CD4-positive, alpha-beta T cell treated with Interleukin-1 beta for 1 hour (primary cell): Measurements from ENCODE around the gene TAX1BP3.
"Not testable (repeated sequence)": the region's sequence is repeated elsewhere in the genome, so short reads cannot be mapped to it uniquely, and the experiment has no call there.

ENCODE experiments used
- DNase-seq, 2 donors: peaks; one replicate each; pipeline ENCODE4 v3.0.0-alpha.2; 2020 to 2022

The TAX1BP3 gene, protein sequence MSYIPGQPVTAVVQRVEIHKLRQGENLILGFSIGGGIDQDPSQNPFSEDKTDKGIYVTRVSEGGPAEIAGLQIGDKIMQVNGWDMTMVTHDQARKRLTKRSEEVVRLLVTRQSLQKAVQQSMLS

DNA sequence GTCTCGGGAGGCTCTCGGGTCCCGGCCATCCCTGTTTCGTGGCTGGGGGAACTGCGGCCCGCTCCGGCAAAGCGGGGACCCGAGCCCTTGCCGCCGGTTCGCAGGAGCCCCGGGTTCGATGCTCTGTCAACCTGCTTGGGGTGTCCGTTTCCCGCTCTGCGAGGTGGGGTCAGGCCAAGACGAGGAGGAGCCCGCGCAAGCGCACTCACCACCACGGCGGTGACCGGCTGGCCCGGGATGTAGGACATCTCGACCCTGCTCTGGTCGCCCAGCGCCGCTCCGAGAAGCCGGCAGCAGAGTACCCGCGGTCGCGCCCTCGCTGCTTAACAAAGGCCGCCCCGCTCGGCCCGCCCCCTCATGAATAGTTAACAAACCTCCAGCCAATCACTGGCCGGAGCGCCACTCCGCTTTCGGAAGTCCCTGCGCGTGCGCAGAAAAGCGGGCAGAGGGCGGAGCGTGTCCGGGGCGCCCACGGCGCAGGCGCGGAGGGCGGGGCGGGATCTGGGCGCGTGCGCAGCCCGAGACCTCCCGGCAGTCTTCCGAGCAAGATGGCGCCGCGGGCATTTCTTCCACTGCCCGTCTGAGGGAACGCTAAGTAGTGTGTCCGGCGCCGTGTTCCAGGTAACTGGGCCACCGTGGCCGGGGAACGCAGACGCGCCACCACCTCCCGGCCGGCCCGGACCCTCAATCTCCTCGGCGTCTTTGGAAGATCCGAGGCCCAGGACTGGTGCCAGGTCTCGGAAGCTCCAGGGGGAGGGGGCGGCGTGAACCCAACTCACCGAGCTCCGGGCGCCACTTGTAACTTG is at the start of gene TAX1BP3, which contains the start of gene EMC6:
Gene TAX1BP3 (minus strand): TSS at position 300 of the 806 bp plus-strand sequence. CDS start 52 bp downstream, at position 248.
Gene EMC6 (plus strand): TSS at position 534 of the 806 bp plus-strand sequence. CDS start 335 bp downstream, outside the sequence.
- DNase-seq = peak; percentile 97 to 99

DNA sequence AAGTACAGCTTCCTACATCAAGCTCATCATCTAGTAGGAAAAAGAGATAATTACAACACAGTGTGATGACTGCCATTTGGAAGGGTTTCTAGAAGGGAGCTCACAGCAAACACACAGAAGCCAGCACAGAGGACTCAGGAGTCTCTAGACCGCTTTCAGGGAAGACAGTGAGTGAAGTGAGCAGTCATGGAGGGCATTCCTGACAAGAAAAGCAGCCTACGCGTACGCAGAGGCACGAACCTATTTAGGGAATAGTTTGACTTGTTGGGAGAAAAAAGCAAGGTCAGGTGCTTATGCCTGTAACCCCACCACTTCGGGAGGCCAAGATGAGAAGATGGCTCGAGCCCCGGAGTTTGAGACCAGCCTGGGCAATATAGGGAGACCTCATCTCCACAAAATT is 46.9 kb upstream of the TAX1BP3 start:
- DNase-seq = no peak

DNA sequence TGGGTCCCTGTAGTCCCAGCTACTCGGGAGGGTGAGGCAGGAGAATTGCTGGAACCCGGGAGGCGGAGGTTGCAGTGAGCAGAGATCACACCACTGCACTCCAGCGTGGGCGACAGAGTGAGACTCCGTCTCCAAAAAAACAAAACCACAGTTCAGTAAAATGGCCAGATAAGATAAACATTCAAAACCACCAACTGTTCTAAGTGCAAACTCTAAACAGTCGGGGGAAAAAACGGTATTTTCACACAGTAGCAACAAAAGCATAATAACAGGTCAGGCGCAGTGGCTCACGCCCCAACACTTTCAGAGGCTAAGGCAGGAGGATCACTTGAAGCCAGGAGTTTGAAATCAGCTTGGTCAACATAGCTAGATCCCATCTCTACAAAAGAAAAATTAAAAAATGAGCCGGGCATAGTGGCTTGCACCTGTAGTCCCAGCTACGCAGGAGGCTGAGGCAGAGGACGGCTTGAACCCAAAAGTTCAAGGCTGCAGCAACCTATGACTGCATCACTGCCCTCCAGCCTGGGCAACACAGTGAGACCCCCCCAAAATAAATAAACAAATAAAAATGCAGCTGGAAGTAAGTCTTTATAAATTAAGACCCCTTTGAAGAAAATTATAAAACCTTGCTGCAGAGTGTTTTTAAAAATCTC is 44.6 kb upstream of the TAX1BP3 start:
- no peak for DNase-seq

DNA sequence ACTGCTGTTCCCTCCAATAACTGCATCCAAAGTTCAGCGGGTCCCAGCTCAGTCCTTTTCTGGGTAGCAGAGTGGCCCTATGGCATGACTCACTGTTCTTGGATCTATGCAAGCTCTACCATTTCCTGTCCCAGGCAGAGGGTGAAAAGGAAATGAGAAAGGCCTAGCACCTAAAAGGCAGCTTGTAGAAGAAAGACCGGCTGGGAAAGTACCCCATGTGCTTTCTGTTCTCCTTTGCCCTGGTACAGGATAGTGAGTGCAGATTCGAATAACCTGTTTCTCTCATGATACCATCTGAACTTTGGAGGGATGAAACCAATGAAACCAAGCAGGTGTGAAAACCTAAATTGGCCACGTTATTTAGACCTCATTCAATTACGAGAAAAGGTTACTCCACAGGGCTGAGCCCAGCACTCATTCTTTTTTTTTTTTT is 42.6 kb upstream of the TAX1BP3 start:
- peak; percentile 82 to 88 for DNase-seq

DNA sequence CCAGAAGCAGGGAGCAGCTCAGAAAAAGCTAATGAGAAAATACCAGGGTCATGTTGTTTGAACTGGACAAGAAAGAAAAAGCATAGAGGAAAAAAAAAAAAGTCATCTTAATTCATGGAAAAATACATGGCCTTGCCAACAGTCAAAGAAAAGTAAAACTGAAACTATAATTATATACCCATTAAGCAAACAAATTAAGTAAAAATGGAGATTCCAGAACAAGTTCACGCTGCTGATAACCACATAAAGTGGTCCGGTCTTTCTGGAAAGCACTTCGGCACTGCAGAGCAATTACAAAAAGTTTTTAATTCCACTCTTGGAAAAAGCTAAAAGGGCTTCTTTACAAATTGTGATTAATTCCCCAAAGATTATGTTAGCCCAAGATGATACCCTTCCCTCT is 40.0 kb upstream of the TAX1BP3 start:
- no peak for DNase-seq

DNA sequence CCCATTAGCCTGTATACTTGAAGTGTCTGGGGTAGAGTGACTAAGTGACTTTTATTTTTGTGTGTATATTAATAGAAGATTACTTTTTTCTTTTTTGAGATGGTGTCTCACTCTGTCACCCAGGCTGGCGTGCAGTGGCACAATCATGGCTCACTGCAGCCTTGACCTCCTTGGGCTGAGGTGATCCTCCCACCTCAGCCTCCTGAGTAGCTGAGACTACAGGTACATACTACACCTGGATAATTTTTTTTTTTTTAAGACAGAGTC is 37.3 kb upstream of the TAX1BP3 start:
- DNase-seq = not testable (repeated sequence)

DNA sequence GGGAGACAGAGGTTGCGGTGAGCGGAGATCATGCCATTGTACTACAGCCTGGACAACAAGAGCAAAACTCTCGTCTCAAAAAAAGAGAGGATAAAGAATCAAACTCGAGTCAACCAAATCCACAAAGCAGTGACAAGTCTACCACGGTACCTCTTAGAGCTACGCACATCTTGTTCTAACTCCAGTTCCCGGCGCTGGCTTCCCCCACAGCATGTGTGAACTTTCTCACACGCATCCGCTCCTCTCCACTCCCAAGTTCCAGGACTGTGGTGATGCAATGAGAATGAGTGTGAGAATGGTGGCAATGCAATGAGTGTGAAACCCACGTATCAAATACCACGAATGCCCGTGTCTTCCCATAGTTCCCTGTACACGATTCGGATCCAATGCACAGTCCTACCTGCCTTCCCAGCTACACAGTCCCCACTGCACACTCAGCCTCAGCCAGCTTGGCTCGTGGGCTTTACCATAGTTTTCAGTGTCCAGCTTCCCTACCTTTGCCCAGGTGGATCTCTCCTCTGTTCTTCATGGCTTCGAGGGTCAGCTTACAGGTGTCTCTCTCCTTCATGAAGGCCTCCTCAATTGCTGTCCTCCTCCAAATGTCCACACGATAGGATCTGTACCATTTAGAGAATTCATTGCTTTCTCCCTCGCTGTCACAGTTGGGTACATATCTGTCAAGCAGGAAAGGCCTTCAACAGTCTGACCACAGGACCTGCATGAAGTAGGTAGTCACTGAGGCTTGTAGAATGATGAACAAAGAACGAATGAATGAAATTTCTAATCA is 36.7 kb upstream of the TAX1BP3 start:
- no peak for DNase-seq

DNA sequence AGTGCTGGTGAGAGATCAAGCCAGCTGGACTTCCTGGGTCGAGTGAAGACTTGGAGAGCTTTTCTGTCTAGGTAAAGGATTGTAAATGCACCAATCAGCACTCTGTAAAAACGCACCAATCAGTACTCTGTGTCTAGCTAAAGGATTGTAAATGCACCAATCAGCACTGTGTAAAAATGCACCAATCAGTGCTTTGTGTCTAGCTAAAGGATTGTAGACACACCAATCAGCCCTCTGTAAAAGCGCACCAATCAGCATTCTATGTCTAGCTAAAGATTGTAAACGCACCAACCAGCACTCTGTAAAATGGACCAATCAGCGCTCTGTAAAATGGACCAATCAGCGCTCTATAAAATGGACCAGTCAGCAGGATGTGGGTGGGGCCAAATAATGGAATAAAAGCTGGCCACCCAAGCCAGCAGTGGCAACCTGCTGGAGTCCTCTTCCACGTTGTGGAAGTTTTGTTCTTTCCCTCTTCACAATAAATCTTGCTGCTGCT is 33.7 kb upstream of the TAX1BP3 start:
- DNase-seq = not testable (repeated sequence)

DNA sequence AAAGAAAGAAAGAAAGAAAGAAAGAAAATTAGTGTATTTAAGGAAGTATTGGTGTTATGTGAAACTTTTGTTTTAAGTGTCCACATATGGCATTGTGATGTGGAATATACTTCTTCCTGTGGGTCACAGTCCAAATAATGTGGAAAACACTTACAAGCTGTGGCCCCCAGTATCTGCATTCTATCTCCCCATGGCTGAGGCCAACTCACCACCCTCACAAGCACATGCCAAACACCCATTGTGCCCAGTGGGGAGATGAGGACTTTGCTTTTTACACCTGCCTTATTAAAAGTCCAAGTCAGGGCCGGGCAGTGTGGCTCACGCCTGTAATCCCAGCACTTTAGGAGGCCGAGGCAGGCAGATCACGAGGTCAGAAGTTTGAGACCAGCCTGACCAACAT is 31.6 kb upstream of the TAX1BP3 start:
- no peak for DNase-seq

DNA sequence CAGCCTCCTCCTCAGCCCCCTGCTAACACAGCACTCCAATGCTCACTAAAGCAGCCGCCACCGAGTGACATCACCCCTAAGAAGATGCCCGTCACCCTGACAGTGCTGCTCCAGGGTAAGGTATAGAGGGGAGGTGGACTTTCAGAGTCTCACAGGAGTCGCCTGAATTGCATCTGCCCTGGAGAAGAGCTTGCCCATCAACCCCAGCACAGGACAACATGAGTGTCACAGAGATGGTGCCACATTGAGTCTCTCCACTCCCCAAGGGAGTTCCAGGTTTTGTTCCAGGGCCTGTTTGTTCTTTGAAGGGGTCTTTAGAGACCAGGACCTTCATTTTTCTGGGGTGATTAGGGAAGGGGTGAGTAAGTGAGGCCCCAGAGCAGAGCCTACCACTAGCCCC is 29.8 kb upstream of the TAX1BP3 start:
- DNase-seq = no peak

DNA sequence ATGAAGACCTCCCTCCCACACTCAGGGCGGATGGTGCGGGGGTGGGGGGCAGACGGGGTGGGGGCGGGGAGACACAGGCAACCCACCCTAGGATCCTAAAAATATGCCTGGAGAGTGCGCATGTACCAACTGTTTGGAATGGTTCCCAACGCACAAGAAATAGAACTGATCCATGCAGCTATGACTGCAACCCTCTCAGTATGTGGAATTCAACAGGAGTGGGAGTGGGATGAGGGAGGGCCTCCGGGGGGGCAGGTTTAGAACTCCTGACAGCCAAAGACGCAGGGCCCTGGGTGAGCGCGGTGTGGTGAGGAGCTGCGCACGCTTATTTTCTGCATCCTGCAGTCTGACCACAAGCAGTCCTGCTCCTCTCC is 28.7 kb upstream of the TAX1BP3 start:
- no peak for DNase-seq

DNA sequence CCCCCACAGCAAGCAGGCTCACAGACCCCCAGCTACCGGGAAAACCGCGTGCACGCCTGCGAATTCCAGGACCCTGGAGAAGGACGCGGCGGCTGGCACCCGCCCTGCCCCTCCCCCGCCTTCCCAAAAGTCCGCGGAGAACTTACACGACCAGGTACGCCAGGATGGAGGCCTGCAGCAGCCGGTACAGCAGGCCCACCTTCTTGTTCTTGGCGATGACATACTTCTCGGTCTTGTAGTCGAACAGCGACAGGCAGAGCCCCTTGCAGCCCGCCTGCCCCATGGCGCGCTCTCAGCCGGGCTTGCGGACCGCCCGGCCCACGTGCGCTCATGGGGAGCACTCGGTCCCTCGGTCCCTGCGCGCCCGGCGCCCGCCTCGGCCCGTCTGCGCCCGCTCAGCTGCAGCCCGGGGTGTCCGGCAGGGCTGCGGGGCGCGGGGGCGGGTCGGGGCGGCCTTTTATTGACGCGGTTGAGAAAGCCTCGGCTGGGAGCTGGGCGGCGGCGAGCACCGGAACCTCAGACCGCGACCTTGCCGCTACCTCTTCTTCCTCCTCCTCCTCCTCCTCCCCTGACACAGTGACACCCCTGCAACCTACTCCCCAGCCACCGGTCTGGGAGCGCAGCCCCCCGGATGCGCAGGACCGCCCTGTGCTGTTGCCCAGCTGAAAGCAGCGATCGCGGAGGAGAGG is 27.5 kb upstream of the TAX1BP3 start, which contains the start of gene P2RX5:
Gene P2RX5 (minus strand): TSS at position 433 of the 689 bp plus-strand sequence. CDS start 150 bp downstream, at position 283.
- peak; percentile 50 to 63 for DNase-seq

DNA sequence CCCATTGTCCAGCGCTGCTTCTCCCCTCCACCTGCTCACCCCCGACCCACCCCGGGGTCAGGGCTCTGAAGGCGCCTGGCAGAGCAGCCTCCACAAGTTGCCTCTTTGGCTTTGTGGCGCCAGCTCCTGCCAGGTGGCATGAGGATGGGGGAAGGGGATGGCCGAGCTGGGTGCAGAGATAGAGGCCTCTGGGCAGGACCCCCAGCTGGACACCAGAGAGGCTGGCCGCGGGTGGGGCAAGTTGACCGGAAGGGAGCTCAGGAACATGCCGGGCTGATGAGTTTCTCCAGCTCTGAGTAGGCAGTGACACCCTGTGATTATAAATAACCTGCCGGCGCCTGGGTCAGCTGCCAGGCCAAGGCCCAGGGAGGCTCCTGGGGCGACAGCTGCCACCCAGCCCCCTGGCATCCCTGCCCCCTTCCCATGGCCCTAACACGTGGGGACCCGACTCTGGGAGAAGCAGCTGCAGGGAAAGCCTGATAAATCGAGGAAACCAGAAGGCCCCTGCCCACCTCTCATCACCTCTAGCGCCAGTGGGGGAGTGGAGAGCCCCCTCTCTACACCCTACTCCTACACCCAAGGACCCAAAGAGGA is 26.8 kb upstream of the TAX1BP3 start:
- no peak for DNase-seq

DNA sequence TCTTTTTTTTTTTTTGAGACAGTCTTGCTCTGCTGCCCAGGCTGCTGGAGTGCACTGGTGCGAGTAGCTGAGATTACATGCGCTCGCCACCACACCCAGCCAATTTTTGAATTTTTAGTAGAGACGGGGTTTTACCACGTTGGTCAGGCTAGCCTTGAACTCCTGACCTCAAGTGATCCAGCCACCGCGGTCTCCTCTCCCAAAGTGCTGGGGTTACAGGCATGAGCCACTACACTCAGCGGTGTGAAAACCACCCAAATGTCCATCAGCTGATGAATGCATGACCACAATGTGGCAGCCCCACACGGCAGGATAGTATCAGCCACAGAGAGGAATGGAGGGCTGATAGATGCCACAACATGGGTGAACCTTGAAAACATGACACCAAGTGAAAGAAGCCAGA is 25.5 kb upstream of the TAX1BP3 start:
- peak; percentile 41 to 61 for DNase-seq

DNA sequence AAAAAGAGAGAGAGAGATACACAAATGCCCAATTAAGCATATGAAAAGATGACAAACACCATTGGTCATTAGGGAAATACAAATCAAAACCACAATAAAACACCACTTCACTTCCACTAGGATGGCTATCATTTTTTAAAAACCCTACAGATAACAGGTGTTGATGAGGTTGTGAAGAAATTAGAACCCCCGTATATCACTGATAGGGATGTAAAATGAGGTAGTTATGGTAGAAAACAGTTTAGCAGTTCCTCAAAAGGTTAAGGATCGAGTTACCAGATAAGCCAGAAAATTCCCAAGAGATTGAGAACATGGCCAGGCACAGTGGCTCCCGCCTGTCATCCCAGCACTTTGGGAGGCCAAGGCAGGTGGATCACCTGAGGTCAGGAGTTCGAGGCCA is 24.8 kb upstream of the TAX1BP3 start:
- no peak for DNase-seq

DNA sequence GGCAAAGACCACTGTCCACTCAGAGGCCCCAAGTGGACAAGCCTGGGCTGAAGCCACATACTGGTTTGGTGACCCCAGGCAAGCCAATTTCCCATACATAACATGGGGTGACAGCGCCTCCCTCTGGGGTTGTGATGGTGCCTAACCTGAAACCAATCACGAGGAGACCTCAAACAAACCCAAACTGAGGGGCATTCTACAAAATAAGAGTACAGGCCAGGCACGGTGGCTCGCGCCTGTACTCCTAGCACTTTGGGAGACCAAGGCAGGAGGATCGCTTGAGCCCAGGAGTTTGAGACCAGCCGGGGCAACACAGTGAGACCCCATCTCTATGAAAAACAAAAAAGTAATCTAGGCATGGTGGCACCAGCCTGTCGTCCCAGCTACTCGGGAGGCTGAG is 24.0 kb upstream of the TAX1BP3 start:
- DNase-seq = no peak

DNA sequence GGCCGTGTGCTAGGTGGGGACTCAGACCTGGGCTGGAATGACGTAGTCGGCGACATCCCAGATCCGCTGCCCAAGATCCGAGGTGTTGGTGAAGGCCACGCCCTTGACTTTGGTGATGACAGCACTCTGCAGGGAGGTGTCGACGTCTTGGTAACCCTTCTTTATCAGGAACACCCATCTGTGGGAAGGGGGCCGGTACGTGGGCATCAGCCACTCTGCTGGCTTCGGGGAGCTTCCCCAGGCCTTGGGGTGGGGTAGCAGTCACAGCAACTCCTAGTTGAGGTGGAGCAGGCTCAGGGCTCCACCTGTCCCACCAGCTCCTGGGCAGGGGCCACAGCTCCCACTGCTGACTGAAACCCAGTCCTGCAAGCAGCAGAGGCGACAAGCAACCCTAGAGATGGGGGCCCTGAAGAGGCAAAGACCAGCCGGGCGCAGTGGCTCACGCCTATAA is 23.3 kb upstream of the TAX1BP3 start:
- DNase-seq = no peak

DNA sequence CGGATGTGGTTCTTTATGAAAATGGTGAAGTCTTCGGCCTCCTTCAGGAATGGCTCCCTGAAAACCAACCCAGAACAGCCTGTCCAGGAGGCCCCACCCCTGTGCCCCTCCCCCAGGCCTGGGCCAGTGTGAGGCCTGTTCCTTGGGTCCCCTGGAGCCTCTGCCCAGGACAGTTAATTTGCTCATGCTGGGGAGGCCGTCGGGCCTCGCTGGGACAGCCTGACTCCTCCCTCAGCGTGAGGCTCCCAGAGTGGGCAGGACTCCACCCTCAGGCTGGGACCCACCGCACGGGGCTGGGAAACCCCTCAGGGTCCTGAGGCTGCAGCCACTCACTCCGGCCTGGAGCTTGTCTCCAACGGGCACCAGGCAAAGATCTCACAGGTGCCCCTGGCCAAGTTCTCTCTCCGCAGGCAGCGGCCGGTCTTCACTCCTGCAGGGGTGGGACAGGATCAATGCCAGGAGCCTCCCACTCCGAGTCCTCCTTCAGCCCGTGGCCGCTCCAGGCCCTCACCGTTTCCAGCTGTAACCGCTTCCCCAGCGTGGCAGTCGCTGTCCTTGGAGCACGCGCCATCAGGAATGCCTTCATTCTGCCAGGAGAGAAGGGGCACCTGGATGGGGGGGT is 21.8 kb upstream of the TAX1BP3 start:
- DNase-seq = no peak

DNA sequence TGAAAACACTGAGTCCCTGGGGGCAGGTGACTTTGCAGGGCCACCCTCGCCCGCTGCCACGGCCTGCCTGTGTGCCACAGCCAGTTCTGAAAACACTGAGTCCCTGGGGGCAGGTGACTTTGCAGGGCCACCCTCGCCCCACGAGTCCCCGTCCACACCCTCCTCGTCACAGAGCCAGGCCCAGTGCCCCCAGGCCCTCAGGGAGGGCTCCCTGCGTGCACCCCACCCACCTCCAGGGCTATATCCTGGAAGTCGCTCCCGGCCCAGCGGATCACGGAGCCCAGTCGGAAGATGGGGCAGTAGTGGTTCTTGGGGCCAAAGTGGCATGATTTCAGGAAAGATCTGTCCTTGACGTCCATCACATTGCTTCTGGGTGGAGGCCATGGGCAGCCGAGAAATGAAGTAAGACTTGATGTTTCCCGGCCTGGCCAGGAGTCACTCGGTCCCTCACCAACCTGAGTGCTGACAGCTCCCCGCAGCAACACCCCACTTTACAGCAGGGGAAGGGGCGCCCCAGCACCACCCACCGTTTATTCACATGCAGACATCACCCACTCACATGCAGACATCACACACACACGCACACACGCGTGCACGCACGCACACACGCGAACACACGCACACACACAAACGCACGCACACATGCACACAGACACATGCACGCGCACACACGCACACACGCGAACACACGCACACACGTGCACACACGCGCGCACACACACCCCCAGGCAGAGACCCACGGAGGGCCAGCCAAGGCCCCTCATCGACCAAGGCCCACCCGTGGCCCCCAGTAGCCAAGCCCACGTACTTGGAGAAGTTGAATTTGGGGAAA is 21.1 kb upstream of the TAX1BP3 start:
- DNase-seq = no peak

DNA sequence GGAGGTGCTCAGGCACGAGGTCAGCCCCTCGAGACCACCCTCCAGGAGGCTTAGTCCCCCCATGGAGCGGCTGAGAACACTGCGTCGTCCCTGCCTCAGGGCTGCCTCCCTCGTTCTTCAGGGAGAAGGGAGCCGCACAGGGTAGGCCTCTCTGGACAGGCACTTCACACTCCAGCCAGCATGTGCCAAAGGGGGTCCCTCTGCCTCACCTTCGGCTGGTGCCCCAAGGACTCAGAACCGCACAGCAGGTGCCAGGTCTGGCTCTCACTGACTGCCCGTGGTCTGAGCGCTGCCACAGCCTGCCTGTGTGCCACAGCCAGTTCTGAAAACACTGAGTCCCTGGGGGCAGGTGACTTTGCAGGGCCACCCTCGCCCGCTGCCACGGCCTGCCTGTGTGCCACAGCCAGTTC is 20.5 kb upstream of the TAX1BP3 start:
- no peak for DNase-seq
